Activated CD4-positive, alpha-beta T cell treated with anti-CD3 and anti-CD28 coated beads, Interleukin-2, amount 50 U/mL, for 48 hours (primary cell): ENCODE data around the gene KRT3.

Experiments used
- DNase-seq, 2 experiments: peaks; one replicate each; pipeline ENCODE4 v3.0.0-alpha.2; 2020

KRT3 gene

GRCh38 chr12:52813203-52813819, 17.4 kb upstream of the KRT3 start:
- DNase-seq = no peak

GRCh38 chr12:52812749-52813148, 16.8 kb upstream of the KRT3 start:
- no peak for DNase-seq

GRCh38 chr12:52812073-52812400, 16.1 kb upstream of the KRT3 start:
- no peak for DNase-seq

DNA sequence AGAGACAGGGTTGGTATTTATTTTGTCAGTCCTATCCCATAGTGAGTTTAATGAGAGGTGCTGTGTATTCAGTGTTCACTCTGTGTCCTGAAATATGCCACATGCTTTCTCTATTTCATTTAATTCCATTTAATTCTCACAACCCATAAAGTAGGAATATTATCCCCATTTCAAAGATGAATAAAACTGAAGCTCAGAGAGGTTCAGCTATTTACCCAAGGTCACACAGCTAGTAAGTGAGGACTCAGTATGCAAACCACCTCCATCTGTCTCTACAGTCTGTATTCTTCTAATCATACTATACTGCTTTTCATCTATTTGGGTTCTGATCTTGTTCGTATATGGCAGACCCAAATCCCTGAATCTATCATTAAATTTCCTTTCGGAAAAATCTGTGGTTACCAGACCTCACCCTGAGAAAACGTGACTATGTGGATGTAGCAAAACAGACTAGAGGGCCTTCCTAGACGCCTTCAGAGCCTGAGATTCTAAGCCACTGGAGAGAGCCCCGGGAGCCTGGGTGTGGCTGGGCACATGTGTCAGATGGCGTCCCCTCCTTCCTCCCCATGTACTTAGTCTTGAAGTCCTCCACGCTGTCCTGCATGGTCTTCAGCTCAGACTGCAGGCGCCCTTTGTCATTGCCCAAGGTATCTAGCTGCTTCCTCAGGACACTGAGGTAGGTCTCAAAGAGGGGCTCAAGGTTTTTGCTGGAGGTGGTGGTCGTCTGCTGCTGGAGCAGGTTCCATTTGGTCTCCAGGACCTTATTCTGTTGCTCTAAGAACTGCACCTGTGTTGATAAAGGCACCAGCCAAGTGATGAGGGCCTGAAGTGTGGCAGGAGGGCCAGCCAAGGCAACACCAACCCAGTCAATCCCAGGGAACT, 15.5 kb upstream of the KRT3 start:
- no peak for DNase-seq

DNA sequence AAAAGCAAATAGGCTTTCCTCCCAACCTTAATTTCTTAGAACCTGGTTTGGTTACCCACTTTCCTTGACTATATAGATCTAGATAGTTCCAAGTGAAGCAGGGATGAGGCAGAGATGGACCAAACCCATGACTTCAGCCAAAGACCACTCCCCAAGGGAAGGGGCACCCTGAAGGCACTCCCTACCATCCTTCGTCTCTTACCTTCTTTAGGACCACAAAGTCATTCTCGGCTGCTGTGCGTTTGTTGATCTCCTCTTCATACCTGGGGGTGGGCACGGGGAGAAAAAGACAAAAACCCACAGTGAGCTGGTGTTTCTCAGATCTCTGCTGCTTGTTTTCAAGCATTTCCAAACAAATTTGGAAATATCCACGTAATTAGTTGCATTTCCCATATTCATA, 14.6 kb upstream of the KRT3 start:
- DNase-seq = no peak

- DNase-seq = no peak
These were observed 13.2 kb upstream of the KRT3 start for GRCh38 chr12:52809166-52809565.

- no peak for DNase-seq
These were observed 12.8 kb upstream of the KRT3 start for GRCh38 chr12:52808573-52809160.

- DNase-seq = no peak
These were observed 11.9 kb upstream of the KRT3 start for GRCh38 chr12:52807544-52808470.

- DNase-seq = no peak
These were observed 11.1 kb upstream of the KRT3 start for GRCh38 chr12:52806821-52807543.

GRCh38 chr12:52806169-52806811, 10.4 kb upstream of the KRT3 start:
- no peak for DNase-seq

- no peak for DNase-seq
These were observed 9.8 kb upstream of the KRT3 start for GRCh38 chr12:52805739-52806138.

GRCh38 chr12:52805000-52805399, 9.1 kb upstream of the KRT3 start:
- no peak for DNase-seq

- no peak for DNase-seq
These were observed 6.5 kb upstream of the KRT3 start for GRCh38 chr12:52802442-52802841.

- no peak for DNase-seq
These were observed 5.9 kb upstream of the KRT3 start for GRCh38 chr12:52801773-52802172.

DNA sequence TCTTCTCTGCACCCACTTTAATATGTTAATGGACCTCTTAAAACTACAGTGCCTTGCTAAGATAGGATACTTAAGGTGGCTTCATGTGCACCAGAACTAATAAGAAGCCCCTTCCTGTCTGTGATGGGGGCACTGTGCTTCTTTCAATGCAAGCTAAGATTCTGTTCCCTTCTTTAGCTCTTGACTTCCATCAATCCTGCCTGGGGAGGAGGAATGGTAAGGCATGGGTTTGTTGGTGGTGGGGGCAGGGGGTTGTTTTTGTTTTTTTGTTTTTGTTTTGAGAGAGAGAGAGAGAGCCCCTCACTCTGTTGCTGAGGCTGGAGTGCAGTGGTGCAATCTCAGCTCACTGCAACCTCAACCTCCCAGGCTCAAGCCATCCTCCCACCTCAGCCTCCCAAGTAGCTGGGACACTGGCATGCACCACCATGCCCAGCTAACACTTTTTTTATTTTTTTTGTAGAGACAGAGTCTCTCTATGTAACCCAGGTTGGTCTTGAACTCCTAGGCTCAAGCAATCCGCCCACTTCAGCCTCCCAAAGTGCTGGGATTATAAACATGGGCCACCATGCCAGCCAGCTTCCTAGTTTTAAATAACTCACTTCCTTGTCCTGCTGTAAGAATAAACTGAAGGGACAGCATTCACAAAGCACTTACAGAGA, 4.5 kb upstream of the KRT3 start:
- DNase-seq = no peak

GRCh38 chr12:52799505-52800211, 3.7 kb upstream of the KRT3 start:
- no peak for DNase-seq

DNA sequence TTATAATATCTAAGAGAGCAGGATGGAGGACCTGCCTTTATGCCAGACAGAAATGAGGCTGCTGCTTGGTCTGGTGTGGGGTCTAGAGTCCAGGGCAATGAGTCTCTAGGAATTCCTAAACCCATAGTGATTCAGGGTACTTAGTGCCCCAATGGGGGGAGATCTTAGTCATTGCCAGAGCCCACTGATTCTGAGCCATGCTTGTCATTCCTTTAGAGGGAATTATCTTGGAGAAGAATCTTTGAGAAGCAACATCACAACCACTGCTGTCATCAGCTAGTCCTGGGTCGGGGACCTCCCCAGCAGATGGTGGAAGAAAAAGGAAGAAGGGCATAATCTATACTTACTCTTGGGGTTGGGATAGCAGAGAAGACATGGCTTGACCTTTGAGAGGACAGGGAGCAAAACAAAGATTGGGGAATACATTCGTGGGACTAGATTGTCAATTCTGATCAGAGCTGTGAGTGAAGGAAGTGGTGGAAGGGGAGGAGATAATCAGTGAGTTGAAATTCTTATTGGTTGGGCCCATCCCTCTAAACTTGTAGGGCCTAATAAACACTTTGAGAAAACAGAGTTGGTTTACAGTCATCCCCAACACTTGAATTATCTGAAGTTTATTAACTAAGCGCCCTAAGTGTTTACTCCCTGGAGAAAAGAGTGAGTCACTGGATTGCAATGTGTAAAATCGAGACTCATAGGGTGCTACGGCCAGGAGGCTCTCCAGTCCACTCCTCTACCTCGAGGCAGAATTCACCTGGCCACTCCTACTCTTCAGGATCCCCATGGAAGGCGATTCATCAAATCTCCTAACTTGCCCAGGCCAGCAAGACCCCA, 3.0 kb upstream of the KRT3 start:
- DNase-seq = no peak

- DNase-seq = no peak
These were observed 2.2 kb upstream of the KRT3 start for GRCh38 chr12:52798003-52798670.

- no peak for DNase-seq
These were observed 1.6 kb upstream of the KRT3 start for GRCh38 chr12:52797529-52797894.
